Measurements from ENCODE around the gene GPR146.
A peak's percentile ranks its signal among the peaks of the same experiment; 100 is the strongest.

Gene GPR146

DNA sequence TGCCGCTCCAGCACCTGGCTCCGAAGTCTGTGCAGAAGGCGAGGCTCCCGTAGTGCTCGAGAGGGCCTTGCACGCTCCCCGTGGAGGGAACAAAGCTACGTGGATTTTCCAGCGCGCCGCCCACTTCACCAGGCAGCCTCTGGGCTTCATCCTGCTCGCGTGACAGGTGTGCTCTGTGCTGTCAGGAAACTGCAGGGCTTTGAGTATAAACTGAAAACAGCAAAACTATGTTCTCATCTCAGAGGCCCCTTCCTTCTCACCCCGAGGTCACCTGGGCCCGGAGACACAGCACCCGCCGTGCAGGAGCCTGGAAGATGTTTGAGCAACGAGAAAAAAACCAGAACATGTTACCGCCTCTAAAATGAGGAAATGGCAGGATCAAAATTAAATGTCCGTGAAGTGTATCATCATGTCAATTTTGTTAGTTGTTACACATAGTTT lies 17.6 kb upstream of the GPR146 start:
- no peak for DNase-seq
- Histone ChIP-seq H3K27ac (peak overlapping the region; percentile 83 to 93), H3K27me3 (no peaks in the 10 kb centered on the region), H3K4me1 (peaks cover 0 to 43% (median 31%) of the 10 kb centered on the region in 4 donors), H3K4me3 (peak overlapping the region; percentile 68 to 88), H3K9me3 (no peaks in the 10 kb centered on the region), H3K36me3 (peaks cover 5 to 37% (median 29%) of the 10 kb centered on the region in 3 donors)
- TF ChIP-seq, protein P1, sequence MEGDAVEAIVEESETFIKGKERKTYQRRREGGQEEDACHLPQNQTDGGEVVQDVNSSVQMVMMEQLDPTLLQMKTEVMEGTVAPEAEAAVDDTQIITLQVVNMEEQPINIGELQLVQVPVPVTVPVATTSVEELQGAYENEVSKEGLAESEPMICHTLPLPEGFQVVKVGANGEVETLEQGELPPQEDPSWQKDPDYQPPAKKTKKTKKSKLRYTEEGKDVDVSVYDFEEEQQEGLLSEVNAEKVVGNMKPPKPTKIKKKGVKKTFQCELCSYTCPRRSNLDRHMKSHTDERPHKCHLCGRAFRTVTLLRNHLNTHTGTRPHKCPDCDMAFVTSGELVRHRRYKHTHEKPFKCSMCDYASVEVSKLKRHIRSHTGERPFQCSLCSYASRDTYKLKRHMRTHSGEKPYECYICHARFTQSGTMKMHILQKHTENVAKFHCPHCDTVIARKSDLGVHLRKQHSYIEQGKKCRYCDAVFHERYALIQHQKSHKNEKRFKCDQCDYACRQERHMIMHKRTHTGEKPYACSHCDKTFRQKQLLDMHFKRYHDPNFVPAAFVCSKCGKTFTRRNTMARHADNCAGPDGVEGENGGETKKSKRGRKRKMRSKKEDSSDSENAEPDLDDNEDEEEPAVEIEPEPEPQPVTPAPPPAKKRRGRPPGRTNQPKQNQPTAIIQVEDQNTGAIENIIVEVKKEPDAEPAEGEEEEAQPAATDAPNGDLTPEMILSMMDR (IDR thresholded peaks at IDR 0.05): no peak
- intact Hi-C loops (cut with DNase I; ENCODE audit: low total_unique reads): no loop called here

DNA sequence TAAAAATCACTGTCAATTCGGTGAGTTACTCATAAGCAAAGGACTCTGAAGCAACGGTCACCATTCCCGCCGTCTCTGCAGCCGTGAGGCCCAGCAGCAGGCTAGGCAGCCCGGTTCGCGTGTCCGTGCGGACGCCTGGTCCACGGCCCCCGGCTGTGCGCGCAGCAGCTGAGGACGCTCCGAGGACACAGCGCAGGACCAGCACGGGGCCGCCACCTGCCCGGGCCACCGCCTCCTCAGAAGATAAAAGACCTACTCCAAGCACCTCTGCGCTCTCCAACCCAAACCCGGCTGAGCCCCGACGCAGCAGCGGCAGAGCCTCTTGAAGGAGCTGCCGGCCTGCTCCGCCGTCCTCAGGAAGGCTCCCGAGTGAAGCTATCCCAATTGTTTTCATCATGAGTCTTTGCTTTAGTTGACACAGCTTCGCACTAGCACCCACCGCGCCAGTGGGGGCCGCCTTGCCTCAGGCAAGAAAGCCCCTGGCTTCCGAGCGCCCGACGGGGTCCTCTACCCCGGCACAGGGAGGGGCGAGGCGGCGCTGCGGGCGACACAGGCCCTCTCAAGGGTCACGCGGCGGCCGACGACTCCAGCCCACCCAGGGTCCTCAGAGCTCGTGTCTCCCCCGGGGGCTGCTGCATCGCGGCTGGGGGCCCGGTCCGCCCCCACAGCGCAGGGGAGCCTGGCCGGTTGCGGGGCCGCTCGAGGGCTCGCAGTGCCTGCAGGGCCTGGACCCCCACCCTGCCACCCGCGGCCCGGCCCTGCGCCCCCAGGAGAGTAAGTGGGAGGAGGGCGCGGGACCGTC lies 16.9 kb upstream of the GPR146 start:
- no peaks in the 10 kb centered on the region for H3K27me3 ChIP-seq
- peaks cover 0 to 43% (median 31%) of the 10 kb centered on the region in 4 donors for H3K4me1 ChIP-seq
- TF ChIP-seq, protein P1 (IDR thresholded peaks at IDR 0.05): no peak
- peaks cover 5 to 30% (median 28%) of the 10 kb centered on the region in 3 donors for H3K36me3 ChIP-seq
- no peak for DNase-seq
- H3K27ac ChIP-seq: peak overlapping the region; percentile 83 to 93
- H3K9me3 ChIP-seq: no peaks in the 10 kb centered on the region
- intact Hi-C loops (cut with DNase I; ENCODE audit: low total_unique reads): loop anchor here (2.0 kb wide), 1 partner anchor 33 kb away; no protein-coding TSS in a partner anchor
- H3K4me3 ChIP-seq: peak overlapping the region; percentile 68 to 88

DNA sequence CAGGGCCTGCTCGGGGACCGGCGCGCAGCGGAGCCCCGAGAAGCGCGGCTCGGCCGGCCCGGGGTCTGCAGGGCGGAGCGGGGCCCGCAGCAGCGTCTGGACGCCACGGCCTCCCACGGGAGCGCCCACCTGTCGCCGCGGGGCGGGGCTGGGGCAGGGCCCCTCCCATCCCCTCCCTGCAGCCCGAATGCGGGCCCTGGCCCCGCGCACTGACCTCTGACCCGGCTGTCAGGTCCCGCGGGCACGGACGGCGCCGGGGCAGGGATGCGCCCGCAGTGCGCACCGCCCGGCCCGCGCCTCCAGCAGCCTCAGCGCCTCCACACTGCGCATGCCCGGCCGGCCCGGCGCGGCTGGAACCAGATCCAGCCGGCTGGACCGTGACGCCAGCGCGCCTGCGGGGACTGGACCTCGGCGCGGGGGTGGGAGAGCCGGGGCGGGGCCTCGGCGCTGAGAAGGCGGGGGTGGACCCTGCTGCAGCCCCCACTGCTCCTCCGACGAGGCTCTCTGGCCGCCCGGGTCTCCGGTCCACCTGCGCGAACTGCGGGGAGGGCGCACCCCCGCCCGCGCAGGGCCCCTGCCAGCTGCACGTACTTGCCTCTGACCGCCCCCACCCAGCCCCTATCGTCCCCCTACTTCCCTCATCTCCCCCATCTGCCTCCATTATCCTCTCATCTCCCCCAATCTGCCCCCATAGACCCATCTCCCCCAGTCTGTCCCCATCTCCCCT lies 16.1 kb upstream of the GPR146 start:
- Histone ChIP-seq H3K27me3 (no peaks in the 10 kb centered on the region), H3K9me3 (no peaks in the 10 kb centered on the region), H3K4me3 (peak overlapping the region; percentile 68 to 88), H3K4me1 (peaks cover 0 to 43% (median 31%) of the 10 kb centered on the region in 4 donors), H3K27ac (peak overlapping the region; percentile 83 to 93), H3K36me3 (peaks cover 5 to 22% (median 22%) of the 10 kb centered on the region in 3 donors)
- TF ChIP-seq, protein P1 (IDR thresholded peaks at IDR 0.05): no peak
- intact Hi-C loops (cut with DNase I; ENCODE audit: low total_unique reads): loop anchor here (2.0 kb wide), 1 partner anchor 33 kb away; no protein-coding TSS in a partner anchor
- DNase-seq: peak; percentile 86 to 95

DNA sequence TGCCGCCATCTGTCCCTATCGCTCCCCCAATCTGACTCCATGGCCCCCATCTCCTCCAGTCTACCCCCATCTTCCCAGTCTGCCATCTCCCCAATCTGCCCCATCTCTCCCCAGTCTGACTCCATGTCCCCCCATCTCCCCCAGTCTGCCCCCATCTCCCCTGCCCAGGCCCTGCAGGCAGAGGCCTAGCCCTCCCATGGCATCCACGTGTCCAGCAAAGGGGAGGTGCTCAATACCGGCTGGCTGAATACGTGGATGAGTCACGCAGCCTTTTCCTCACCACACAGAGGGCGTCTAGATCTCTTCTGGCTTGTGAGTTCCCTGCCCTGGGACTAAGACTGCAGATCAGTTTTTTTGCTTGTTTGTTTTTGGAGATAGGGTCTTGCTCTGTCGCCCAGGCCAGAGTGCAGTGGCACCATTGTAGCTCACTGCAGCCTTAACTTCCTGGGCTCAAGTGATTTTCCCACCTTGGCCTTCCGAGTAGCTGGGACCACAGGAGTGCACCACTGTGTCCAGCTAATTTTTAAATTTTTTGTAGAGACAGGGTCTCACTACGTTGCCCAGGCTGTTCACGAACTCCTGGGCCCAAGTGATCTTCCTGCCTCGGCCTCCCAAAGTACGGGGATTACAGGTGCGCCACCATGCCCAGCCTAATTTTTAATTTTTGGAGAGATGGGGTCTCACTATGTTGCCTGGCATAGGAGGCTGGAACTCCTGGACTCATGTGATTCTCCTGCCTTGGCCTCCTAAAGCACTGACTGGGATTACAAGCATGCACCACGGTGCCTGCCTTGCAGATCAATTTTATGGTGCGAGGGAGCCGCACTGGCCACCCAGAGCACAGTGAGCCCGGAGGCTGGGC lies 15.3 kb upstream of the GPR146 start:
- Histone ChIP-seq H3K36me3 (peaks cover 5 to 22% (median 21%) of the 10 kb centered on the region in 3 donors), H3K27ac (peak overlapping the region; percentile 83 to 93), H3K27me3 (no peaks in the 10 kb centered on the region), H3K9me3 (no peaks in the 10 kb centered on the region), H3K4me3 (peak overlapping the region; percentile 68 to 88), H3K4me1 (peaks cover 0 to 43% (median 31%) of the 10 kb centered on the region in 4 donors)
- intact Hi-C loops (cut with DNase I; ENCODE audit: low total_unique reads): loop anchor here (2.0 kb wide), 1 partner anchor 32 kb away; no protein-coding TSS in a partner anchor
- TF ChIP-seq, protein P1 (IDR thresholded peaks at IDR 0.05): no peak
- peak; percentile 93 to 96 for DNase-seq
